ENCODE results near the gene LAMA1. TPM values are rescaled to one million over a fixed set of nuclear protein-coding genes. Genes with fewer than 3 reads are reported as not detected.

The LAMA1 gene
- total and polyA plus RNA-seq, 2 of the 8 experiments (the other 6 are each of a cell fraction or from before 2014, with no cell fraction given), result 30.4 to 48.7 TPM

- no peak for TF ChIP-seq CTBP2 (IDR thresholded peaks at IDR 0.05; ENCODE audit: borderline replicate concordance, insufficient read depth, insufficient read length, low read length)
- no peak for TF ChIP-seq POLR2AphosphoS5 (IDR thresholded peaks at IDR 0.05; ENCODE audit: low read depth, low read length)
- TF ChIP-seq EZH2 (IDR thresholded peaks at IDR 0.05; ENCODE audit: low read depth, low read length, severe bottlenecking), result no peak
Measured at GRCh38 chr18:7079231-7079630, 38.4 kb downstream of the LAMA1 start (continued).

Data from H1 (cell line).